ENCODE measurements around the gene PPFIA4. TPM values are rescaled to one million over a fixed set of nuclear protein-coding genes. Genes with fewer than 3 reads are reported as not detected.

PPFIA4 gene
- total and polyA plus RNA-seq, 10 donors = 0.21 to 12.0 (median 4.9) TPM

GRCh38 chr1:203083463-203083921 is 57.2 kb downstream of the PPFIA4 start:
- peak; percentile 53 for DNase-seq
- Histone ChIP-seq H3K4me1 (peaks cover 0 to 19% (median 3%) of the 10 kb centered on the region in 6 donors), H3K4me3 (no peak overlapping the region), H3K27me3 (replicated peaks in 1 of 7) (peaks cover 0 to 8% (median 0%) of the 10 kb centered on the region in 7 donors), H3K9me3 (no peaks in the 10 kb centered on the region), H3K27ac (no peak overlapping the region), H3K36me3 (no peaks in the 10 kb centered on the region)
- intact Hi-C loops (cut with DNase I; ENCODE audit: low total_unique reads) = no loop called here
- 70 to 91% (median 87%) methylated on average over 9 to 11 of the region's 11 CpGs for WGBS, 5 donors
- TF ChIP-seq POLR2AphosphoS5 (IDR thresholded peaks at IDR 0.05) (no peak), POLR2A (IDR thresholded peaks at IDR 0.05) (no peak)
- TF ChIP-seq, protein P1, sequence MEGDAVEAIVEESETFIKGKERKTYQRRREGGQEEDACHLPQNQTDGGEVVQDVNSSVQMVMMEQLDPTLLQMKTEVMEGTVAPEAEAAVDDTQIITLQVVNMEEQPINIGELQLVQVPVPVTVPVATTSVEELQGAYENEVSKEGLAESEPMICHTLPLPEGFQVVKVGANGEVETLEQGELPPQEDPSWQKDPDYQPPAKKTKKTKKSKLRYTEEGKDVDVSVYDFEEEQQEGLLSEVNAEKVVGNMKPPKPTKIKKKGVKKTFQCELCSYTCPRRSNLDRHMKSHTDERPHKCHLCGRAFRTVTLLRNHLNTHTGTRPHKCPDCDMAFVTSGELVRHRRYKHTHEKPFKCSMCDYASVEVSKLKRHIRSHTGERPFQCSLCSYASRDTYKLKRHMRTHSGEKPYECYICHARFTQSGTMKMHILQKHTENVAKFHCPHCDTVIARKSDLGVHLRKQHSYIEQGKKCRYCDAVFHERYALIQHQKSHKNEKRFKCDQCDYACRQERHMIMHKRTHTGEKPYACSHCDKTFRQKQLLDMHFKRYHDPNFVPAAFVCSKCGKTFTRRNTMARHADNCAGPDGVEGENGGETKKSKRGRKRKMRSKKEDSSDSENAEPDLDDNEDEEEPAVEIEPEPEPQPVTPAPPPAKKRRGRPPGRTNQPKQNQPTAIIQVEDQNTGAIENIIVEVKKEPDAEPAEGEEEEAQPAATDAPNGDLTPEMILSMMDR (IDR thresholded peaks at IDR 0.05 in 8 of 11, conservative IDR thresholded peaks at IDR 0.05 in 3 of 11) = no peak

- peaks cover 0 to 8% (median 0%) of the 10 kb centered on the region in 7 donors for H3K27me3 ChIP-seq (replicated peaks in 1 of 7)
- TF ChIP-seq, protein P1 (IDR thresholded peaks at IDR 0.05 in 8 of 11, conservative IDR thresholded peaks at IDR 0.05 in 3 of 11) = peak in 6 of 11 experiments; percentile 11 to 50 (median 35)
- no peak for TF ChIP-seq POLR2A (IDR thresholded peaks at IDR 0.05)
- 86 to 92% (median 89%) methylated on average over 13 to 14 of the region's 14 CpGs for WGBS, 5 donors
- no peak overlapping the region for H3K4me3 ChIP-seq
- H3K27ac ChIP-seq = no peak overlapping the region
- no peaks in the 10 kb centered on the region for H3K9me3 ChIP-seq
- no peaks in the 10 kb centered on the region for H3K36me3 ChIP-seq
- peaks cover 0 to 19% (median 3%) of the 10 kb centered on the region in 6 donors for H3K4me1 ChIP-seq
- DNase-seq = peak; percentile 67
- intact Hi-C loops (cut with DNase I; ENCODE audit: low total_unique reads) = no loop called here
Observed at GRCh38 chr1:203084588-203085527, 58.6 kb downstream of the PPFIA4 start.

DNA sequence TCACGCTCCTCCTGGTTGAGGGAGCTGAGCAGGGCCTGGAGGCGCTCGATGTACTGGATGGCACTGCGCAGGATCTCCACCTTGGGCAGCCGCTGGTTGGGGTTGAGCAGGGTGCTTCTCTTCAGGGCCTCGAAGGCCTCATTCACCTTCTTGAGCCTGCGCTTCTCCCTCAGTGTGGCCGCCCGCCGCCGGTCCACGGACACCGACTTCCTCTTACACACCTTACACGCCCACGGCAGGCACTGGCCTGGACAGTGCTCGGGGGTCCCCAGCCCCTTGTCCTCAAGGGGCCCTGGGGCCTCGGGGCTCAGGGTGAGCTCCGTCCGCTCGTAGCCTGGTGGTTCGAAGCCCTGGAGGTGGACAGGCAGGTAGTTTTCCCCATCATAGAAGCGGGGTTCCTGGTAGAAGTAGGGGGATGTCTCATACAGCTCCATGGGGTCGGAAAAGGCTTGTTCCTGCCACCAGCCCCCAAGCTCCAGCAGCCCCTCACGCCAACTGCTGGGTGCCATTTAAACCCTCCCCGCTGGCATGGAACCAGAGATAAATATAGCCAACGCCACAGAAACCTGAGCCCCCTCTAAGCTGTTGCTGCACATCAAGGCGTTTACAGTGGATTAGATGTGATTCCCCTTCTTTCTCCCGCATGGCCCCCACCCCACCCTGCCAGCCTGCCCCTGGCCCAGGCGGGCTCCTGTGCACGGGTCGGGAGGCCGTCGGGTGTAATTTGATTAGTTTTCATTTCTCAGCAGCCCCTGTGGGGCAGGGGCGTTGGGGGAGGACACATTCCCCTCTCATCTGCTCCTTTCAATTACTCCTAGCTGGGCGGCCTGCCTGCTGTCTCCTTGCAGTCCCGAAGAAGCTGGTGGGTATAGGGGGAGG is 59.5 kb downstream of the PPFIA4 start, which contains the start of gene MYOG:
Gene MYOG (minus strand): TSS at position 485 of the 879 bp plus-strand sequence. CDS start 51 bp downstream, at position 434.
- Histone ChIP-seq H3K4me1 (peaks cover 0 to 19% (median 3%) of the 10 kb centered on the region in 6 donors), H3K27ac (no peak within 1 kb of the TSS), H3K9me3 (no peaks in the 10 kb centered on the region), H3K4me3 (no peak within 1 kb of the TSS), H3K27me3 (replicated peaks in 1 of 7) (peaks cover 0 to 11% (median 0%) of the 10 kb centered on the region in 7 donors), H3K36me3 (no peaks in the 10 kb centered on the region)
- 84 to 94% (median 92%) methylated on average over 31 to 36 of the region's 36 CpGs for WGBS, 5 donors
- TF ChIP-seq POLR2A (IDR thresholded peaks at IDR 0.05) (no peak), POLR2AphosphoS5 (IDR thresholded peaks at IDR 0.05) (no peak)
- TF ChIP-seq, protein P1 (IDR thresholded peaks at IDR 0.05 in 8 of 11, conservative IDR thresholded peaks at IDR 0.05 in 3 of 11) = no peak
- no peak for DNase-seq
- intact Hi-C loops (cut with DNase I; ENCODE audit: low total_unique reads) = no loop called here

Data from spleen (tissue), 11 donors.